Hepatocyte (in vitro differentiated cells): Measurements from ENCODE around the gene BTN2A1. TPM values are rescaled to one million over a fixed set of nuclear protein-coding genes. Genes with fewer than 3 reads are reported as not detected.
"Not testable (repeated sequence)": the region's sequence is repeated elsewhere in the genome, so short reads cannot be mapped to it uniquely, and the experiment has no call there.

Source experiments
- DNase-seq: peaks from one replicate; pipeline ENCODE4 v3.0.0-alpha.2; 2016; ENCODE audit warnings: low spot score
- H2AFZ ChIP-seq: fragments of 200-600 bp; sonication (generic); 2 replicates; pipeline ENCODE4 v1.6.0; 2016; ENCODE audit warnings: antibody characterized with exemption, mild to moderate bottlenecking
- H3K27ac ChIP-seq: fragments of 200-600 bp; sonication (generic); 2 replicates; pipeline ENCODE4 v1.5.1; 2016; ENCODE audit warnings: mild to moderate bottlenecking
- H3K27me3 ChIP-seq: fragments of 200-600 bp; sonication (generic); 2 replicates; pipeline ENCODE4 v1.6.1; 2016
- H3K36me3 ChIP-seq: fragments of 200-600 bp; sonication (generic); replicated peaks from 2 replicates; pipeline ENCODE4 v1.5.1; 2016; ENCODE audit warnings: low read depth; ENCODE audit not compliant: insufficient read depth
- H3K4me1 ChIP-seq: fragments of 200-600 bp; sonication (generic); 2 replicates; pipeline ENCODE4 v1.5.1; 2016; ENCODE audit warnings: mild to moderate bottlenecking, moderate library complexity; ENCODE audit not compliant: insufficient read depth
- H3K4me2 ChIP-seq: fragments of 200-600 bp; sonication (generic); 2 replicates; pipeline ENCODE4 v1.6.0; 2016
- H3K4me3 ChIP-seq: fragments of 200-600 bp; sonication (generic); 2 replicates; pipeline ENCODE4 v1.5.1; 2016; ENCODE audit warnings: mild to moderate bottlenecking
- H3K79me2 ChIP-seq: fragments of 200-600 bp; sonication (generic); 2 replicates; pipeline ENCODE4 v1.6.0; 2017; ENCODE audit warnings: mild to moderate bottlenecking
- H3K9me2 ChIP-seq: fragments of 200-600 bp; sonication (generic); replicated peaks from 2 replicates; pipeline ENCODE4 v1.6.0; 2017; ENCODE audit warnings: mild to moderate bottlenecking; ENCODE audit not compliant: insufficient read depth
- H3K9me3 ChIP-seq: fragments of 200-600 bp; sonication (generic); 2 replicates; pipeline ENCODE4 v1.5.1; 2016; ENCODE audit warnings: low read depth, mild to moderate bottlenecking
- H4K20me1 ChIP-seq: fragments of 200-600 bp; sonication (generic); 2 replicates; pipeline ENCODE4 v1.6.0; 2016; ENCODE audit warnings: mild to moderate bottlenecking; ENCODE audit not compliant: insufficient read depth, poor library complexity, severe bottlenecking
- CTCF ChIP-seq: fragments of 200-600 bp; sonication (generic); IDR thresholded peaks from 2 replicates; pipeline ENCODE4 v1.5.1; 2016; ENCODE audit warnings: antibody characterized with exemption, mild to moderate bottlenecking; ENCODE audit not compliant: poor library complexity
- EZH2 ChIP-seq: fragments of 200-600 bp; sonication (generic); IDR thresholded peaks from 2 replicates; pipeline ENCODE4 v1.6.1; 2016; ENCODE audit warnings: antibody characterized with exemption, mild to moderate bottlenecking, borderline replicate concordance
- EZH2phosphoT487 ChIP-seq: fragments of 200-600 bp; sonication (generic); IDR thresholded peaks from one replicate; pipeline ENCODE4 v1.6.1; 2018; ENCODE audit warnings: antibody characterized with exemption, mild to moderate bottlenecking, low read depth, moderate library complexity; ENCODE audit not compliant: unreplicated experiment, severe bottlenecking
- WGBS: methylation state at CpG from one replicate; pipeline ENCODE4 v1.1.6; 2016; ENCODE audit warnings: low lambda C conversion rate; ENCODE audit errors: missing lambda C conversion rate; 5-methylcytosine and 5-hydroxymethylcytosine counted together
- polyA plus RNA-seq: library from polyadenylated mRNA; unstranded; fragments of >200 nt; fragmentation: Nextera tagmentation; extraction: Ambion mirVana; gene quantifications from 2 replicates; pipeline ENCODE4 v1.2.1, GENCODE V29; 2016
- total RNA-seq: library from RNA; depleted of rRNA; stranded (reverse); fragments of >200 nt; gene quantifications from 2 replicates; pipeline ENCODE4 v1.2.3, GENCODE V29; 2014

BTN2A1 gene
- total and polyA plus RNA-seq, 2 experiments from 2014 or later, result 14.9 to 21.4 TPM

- H3K4me1 ChIP-seq, result no peaks in the 10 kb centered on the region
- no peak for DNase-seq
- H3K79me2 ChIP-seq, result no peaks in the 10 kb centered on the region
- no peak overlapping the region for H3K4me3 ChIP-seq
- no peak overlapping the region for H3K4me2 ChIP-seq
- no peaks in the 10 kb centered on the region for H3K9me3 ChIP-seq
- whole genome bisulfite sequencing, result 88% methylated on average over 3 of the region's 3 CpGs
- H3K27me3 ChIP-seq, result peaks cover 9% of the 10 kb centered on the region
- no peak overlapping the region for H3K27ac ChIP-seq
- H4K20me1 ChIP-seq, result no peaks in the 10 kb centered on the region
- H3K36me3 ChIP-seq, result no peaks in the 10 kb centered on the region
- H3K9me2 ChIP-seq, result no peaks in the 10 kb centered on the region
- TF ChIP-seq EZH2phosphoT487 (no peak), EZH2 (no peak), CTCF (no peak)
- H2AFZ ChIP-seq, result no peak overlapping the region
Observed at GRCh38 chr6:26507658-26508057, 49.9 kb downstream of the BTN2A1 start.

GRCh38 chr6:26511033-26511432, 53.3 kb downstream of the BTN2A1 start:
- H3K4me1 ChIP-seq, H3K36me3 ChIP-seq, H3K79me2 ChIP-seq, H3K9me3 ChIP-seq, DNase-seq, H3K27me3 ChIP-seq, H3K9me2 ChIP-seq, H2AFZ ChIP-seq, H3K4me2 ChIP-seq, H4K20me1 ChIP-seq, H3K27ac ChIP-seq, H3K4me3 ChIP-seq: not testable (repeated sequence)
- 79% methylated on average over 6 of the region's 8 CpGs for WGBS

GRCh38 chr6:26514984-26515383, 57.2 kb downstream of the BTN2A1 start:
- H2AFZ ChIP-seq, result no peak overlapping the region
- peaks cover 4% of the 10 kb centered on the region for H3K4me1 ChIP-seq
- no peaks in the 10 kb centered on the region for H3K36me3 ChIP-seq
- H3K27ac ChIP-seq, result peak overlapping the region; percentile 78
- no peaks in the 10 kb centered on the region for H3K9me2 ChIP-seq
- TF ChIP-seq EZH2phosphoT487 (no peak), EZH2 (no peak), CTCF (no peak)
- peak overlapping the region; percentile 2 for H3K4me2 ChIP-seq
- H3K9me3 ChIP-seq, result no peaks in the 10 kb centered on the region
- peak; percentile 46 for DNase-seq
- 33% methylated on average over 2 of the region's 2 CpGs for WGBS
- no peak overlapping the region for H3K4me3 ChIP-seq
- no peaks in the 10 kb centered on the region for H3K27me3 ChIP-seq
- no peaks in the 10 kb centered on the region for H4K20me1 ChIP-seq
- H3K79me2 ChIP-seq, result no peaks in the 10 kb centered on the region

- H4K20me1 ChIP-seq, result no peaks in the 10 kb centered on the region
- 82% methylated on average over 9 of the region's 9 CpGs for WGBS
- H3K4me1 ChIP-seq, result peaks cover 7% of the 10 kb centered on the region
- no peak for DNase-seq
- H3K4me3 ChIP-seq, result no peak overlapping the region
- TF ChIP-seq EZH2 (no peak), EZH2phosphoT487 (no peak), CTCF (no peak)
- H3K36me3 ChIP-seq, result no peaks in the 10 kb centered on the region
- H3K9me2 ChIP-seq, result no peaks in the 10 kb centered on the region
- no peaks in the 10 kb centered on the region for H3K27me3 ChIP-seq
- no peak overlapping the region for H3K4me2 ChIP-seq
- no peak overlapping the region for H3K27ac ChIP-seq
- H2AFZ ChIP-seq, result no peak overlapping the region
- no peaks in the 10 kb centered on the region for H3K79me2 ChIP-seq
- no peaks in the 10 kb centered on the region for H3K9me3 ChIP-seq
Observed at GRCh38 chr6:26516481-26517427, 59.0 kb downstream of the BTN2A1 start.
